ENCODE measurements around the gene MAP2K4.
"Not testable (repeated sequence)": the region's sequence is repeated elsewhere in the genome, so short reads cannot be mapped to it uniquely, and the experiment has no call there.

Gene MAP2K4

GRCh38 chr17:12097326-12097725 is 76.6 kb downstream of the MAP2K4 start:
- no peak for DNase-seq

- DNase-seq: no peak
Observed at GRCh38 chr17:12098568-12098967, 77.9 kb downstream of the MAP2K4 start.

- DNase-seq: no peak
Observed at GRCh38 chr17:12099412-12099811, 78.7 kb downstream of the MAP2K4 start.

- no peak for DNase-seq
Observed at GRCh38 chr17:12104831-12105230, 84.2 kb downstream of the MAP2K4 start.

GRCh38 chr17:12107905-12108304 is 87.2 kb downstream of the MAP2K4 start:
- DNase-seq: no peak

- DNase-seq: no peak
Observed at GRCh38 chr17:12110906-12111305, 90.2 kb downstream of the MAP2K4 start.

- DNase-seq: no peak
Observed at GRCh38 chr17:12113156-12113555, 92.5 kb downstream of the MAP2K4 start.

GRCh38 chr17:12114686-12115418 is 94.2 kb downstream of the MAP2K4 start:
- no peak for DNase-seq

GRCh38 chr17:12116143-12116542 is 95.5 kb downstream of the MAP2K4 start:
- no peak for DNase-seq

- DNase-seq: no peak
Observed at GRCh38 chr17:12118617-12119016, 97.9 kb downstream of the MAP2K4 start.

GRCh38 chr17:12122075-12122474 is 101.4 kb downstream of the MAP2K4 start:
- no peak for DNase-seq

- DNase-seq: no peak
Observed at GRCh38 chr17:12127177-12127576, 106.5 kb downstream of the MAP2K4 start.

GRCh38 chr17:12127667-12128066 is 107.0 kb downstream of the MAP2K4 start:
- no peak for DNase-seq

- DNase-seq: no peak
Observed at GRCh38 chr17:12128946-12129345, 108.3 kb downstream of the MAP2K4 start.

GRCh38 chr17:12133183-12133582 is 112.5 kb downstream of the MAP2K4 start:
- peak; percentile 81 for DNase-seq

- no peak for DNase-seq
Observed at GRCh38 chr17:12134101-12134500, 113.4 kb downstream of the MAP2K4 start.

GRCh38 chr17:12134587-12134986 is 113.9 kb downstream of the MAP2K4 start:
- DNase-seq: no peak

- no peak for DNase-seq
Observed at GRCh38 chr17:12136243-12136642, 115.6 kb downstream of the MAP2K4 start.

GRCh38 chr17:12136646-12137045 is 116.0 kb downstream of the MAP2K4 start:
- no peak for DNase-seq

GRCh38 chr17:12137859-12138258 is 117.2 kb downstream of the MAP2K4 start:
- no peak for DNase-seq

- DNase-seq: no peak
Observed at GRCh38 chr17:12140685-12141084, 120.0 kb downstream of the MAP2K4 start.

- not testable (repeated sequence) for DNase-seq
Observed at GRCh38 chr17:12162187-12162586, 141.5 kb downstream of the MAP2K4 start.

- DNase-seq: no peak
Observed at GRCh38 chr17:12164085-12164484, 143.4 kb downstream of the MAP2K4 start.

GRCh38 chr17:12178644-12179330 is 158.1 kb downstream of the MAP2K4 start:
- DNase-seq: peak; percentile 81

Measured in islet precursor cell (in vitro differentiated cells).